K562 (cell line): Measurements from ENCODE around the gene B3GLCT. TPM values are rescaled to one million over a fixed set of nuclear protein-coding genes. Genes with fewer than 3 reads are reported as not detected.

ENCODE experiments used
- ATAC-seq: fragments of 200-7000 bp; cut with Tn5 transposase; 3 replicates; pipeline ENCODE4 v1.9.1; 2020; ENCODE audit warnings: moderate library complexity
- BruUV-seq: library from RNA; stranded (reverse); fragments of 400-500 nt; replicated peaks from 2 replicates; lab custom pipeline; 2021; lab: Mats Ljungman, UMichigan
- CTCF ChIA-PET: fragments of 300-600 bp; formaldehyde crosslinking; extraction: SDS; loops from one replicate; lab custom pipeline; 2021; ENCODE audit warnings: low intra/inter-chr PET ratio; lab: Yijun Ruan, JAX
- POLR2A ChIA-PET: fragments of 300-600, 350-650 bp; sonication (Branson Sonifier 250); formaldehyde crosslinking; extraction: SDS; loops from one replicate; lab custom pipeline; 2021; ENCODE audit warnings: antibody characterized with exemption, inconsistent platforms; lab: Yijun Ruan, JAX
- DNase-seq, 4 experiments: peaks; one replicate each; pipeline versions ENCODE4 v3.0.0 to v3.0.0-alpha.2; 2011 to 2018; ENCODE audit warnings: low spot score in 3 of 4, mixed read lengths in 3 of 4; ENCODE audit errors: extremely low read depth in 1 of 4
- FAIRE-seq: peaks from 2 replicates; lab custom pipeline; 2011; peaks lifted over from hg19 to GRCh38; lab: Jason Lieb, UNC
- H2AFZ ChIP-seq: 2 replicates; pipeline ENCODE4 v1.6.0; 2011; ENCODE audit warnings: low read depth, low read length, control low read depth, inconsistent platforms
- H3K27ac ChIP-seq: fragments of 200-600 bp; 3 replicates; pipeline ENCODE4 v1.8.0; 2011; ENCODE audit warnings: low read depth, mild to moderate bottlenecking, control low read depth, inconsistent platforms, low read length, moderate library complexity, mixed read lengths; ENCODE audit errors: extremely low read depth
- H3K27me3 ChIP-seq, 2 experiments: fragments of 300-600 bp in 1 of 2; 2 replicates in 1 of 2; 3 replicates in 1 of 2; pipeline versions ENCODE4 v1.6.0 to v1.8.0; 2011; ENCODE audit warnings: inconsistent platforms in 2 of 2, low read length in 2 of 2, mild to moderate bottlenecking in 1 of 2, mixed read lengths in 1 of 2, moderate library complexity in 1 of 2; ENCODE audit not compliant: control insufficient read depth in 2 of 2, insufficient read depth in 2 of 2
- H3K36me3 ChIP-seq: fragments of 300-600 bp; 3 replicates; pipeline ENCODE4 v1.8.0; 2011; ENCODE audit warnings: mild to moderate bottlenecking, low read length, inconsistent platforms; ENCODE audit not compliant: control insufficient read depth, insufficient read depth
- H3K4me1 ChIP-seq, 2 experiments: fragments of 200-600 bp in 1 of 2; replicated peaks in 1 of 2; 2 replicates in 1 of 2; 3 replicates in 1 of 2; pipeline versions ENCODE4 v1.5.1 to v1.8.0; 2011; ENCODE audit warnings: inconsistent platforms in 2 of 2, low read length in 2 of 2, mild to moderate bottlenecking in 1 of 2, mixed read lengths in 1 of 2, moderate library complexity in 1 of 2; ENCODE audit not compliant: control insufficient read depth in 2 of 2, insufficient read depth in 2 of 2
- H3K4me2 ChIP-seq: 2 replicates; pipeline ENCODE4 v1.6.1; 2011; ENCODE audit warnings: low read length, control low read depth, inconsistent platforms, mixed read lengths; ENCODE audit not compliant: insufficient read depth
- H3K4me3 ChIP-seq: fragments of 200-600 bp; sonication (generic), shearing (Covaris generic); 2 replicates; pipeline ENCODE4 v1.5.1; 2016; ENCODE audit warnings: control low read depth, inconsistent platforms
- H3K79me2 ChIP-seq: fragments of 200-600 bp; 3 replicates; pipeline ENCODE4 v1.8.0; 2011; ENCODE audit warnings: low read length, inconsistent platforms; ENCODE audit not compliant: control insufficient read depth, insufficient read depth
- H3K9ac ChIP-seq, 2 experiments: 2 replicates each; pipeline versions ENCODE4 v1.6.0 to v1.6.1; 2011; ENCODE audit warnings: low read depth in 2 of 2, low read length in 2 of 2, control low read depth in 1 of 2, inconsistent platforms in 1 of 2, mild to moderate bottlenecking in 1 of 2, mixed read lengths in 1 of 2; ENCODE audit not compliant: insufficient read depth in 1 of 2
- H3K9me1 ChIP-seq: one replicate; pipeline ENCODE4 v1.6.0; 2011; ENCODE audit warnings: inconsistent platforms, mild to moderate bottlenecking, low read length, moderate library complexity; ENCODE audit not compliant: control insufficient read depth, insufficient read depth
- H3K9me3 ChIP-seq: replicated peaks from 2 replicates; pipeline ENCODE4 v1.5.1; 2011; ENCODE audit warnings: low read depth, low read length, inconsistent platforms; ENCODE audit not compliant: control insufficient read depth, insufficient read depth
- H4K20me1 ChIP-seq: replicated peaks from 2 replicates; pipeline ENCODE4 v1.6.1; 2011; ENCODE audit warnings: low read length, inconsistent platforms, mixed read lengths; ENCODE audit not compliant: control insufficient read depth, insufficient read depth
- FOXA1 ChIP-seq: fragments of 450-650 bp; IDR thresholded peaks from 2 replicates; pipeline ENCODE4 v1.6.1; 2016; ENCODE audit warnings: mild to moderate bottlenecking, borderline replicate concordance
- HOMEZ ChIP-seq: fragments of 250-450 bp; sonication (Bioruptor Pico); IDR thresholded peaks from 2 replicates; pipeline ENCODE4 v1.4.0; 2020; ENCODE audit warnings: mild to moderate bottlenecking, moderate library complexity
- KDM5B ChIP-seq: fragments of 200-600 bp; sonication (generic); IDR thresholded peaks from 2 replicates; pipeline ENCODE4 v1.6.1; 2012; ENCODE audit warnings: low read depth, mild to moderate bottlenecking, moderate library complexity, low read length, control low read depth, inconsistent platforms; ENCODE audit not compliant: insufficient replicate concordance
- MNT ChIP-seq, 2 experiments: fragments of 450-650 bp; conservative IDR thresholded peaks; 2 replicates each; pipeline ENCODE4 v1.6.1; 2017; ENCODE audit warnings: mild to moderate bottlenecking in 2 of 2, moderate library complexity in 2 of 2
- NFATC3 ChIP-seq: fragments of 450-650 bp; IDR thresholded peaks from 2 replicates; pipeline ENCODE4 v1.6.1; 2017; ENCODE audit warnings: mild to moderate bottlenecking
- RAD51 ChIP-seq: fragments of 450-650 bp; IDR thresholded peaks from 2 replicates; pipeline ENCODE4 v1.7.1; 2016; ENCODE audit warnings: low read depth, mild to moderate bottlenecking, borderline replicate concordance
- SAFB ChIP-seq: fragments of 200-400 bp; formaldehyde crosslinking; IDR thresholded peaks from 2 replicates; pipeline ENCODE4 v1.6.1; 2017; ENCODE audit warnings: low read depth, low read length, borderline replicate concordance
- WGBS: fragments of 100-300 bp; shearing (Covaris generic); methylation state at CpG from one replicate; pipeline ENCODE4 v1.1.6; 2016; ENCODE audit warnings: low coverage, mixed read lengths; ENCODE audit not compliant: insufficient coverage; ENCODE audit errors: missing lambda C conversion rate; 5-methylcytosine and 5-hydroxymethylcytosine counted together
- in situ Hi-C: fragments of 300-500 bp; cut with MboI; formaldehyde crosslinking; loops from 4 replicates; pipeline ENCODE4 v1.15.0; 2018; ENCODE audit warnings: inconsistent platforms, mixed read lengths
- intact Hi-C: fragments of 100-400 bp; cut with micrococcal nuclease; formaldehyde crosslinking; loops from 2 replicates; pipeline ENCODE4 v1.14.2; 2022
- polyA plus RNA-seq, 8 experiments: library from polyadenylated mRNA; depleted of rRNA in 4 of 8; stranded (reverse) in 5 of 8; unstranded in 3 of 8; fragments of >200 nt; fragmentation: Nextera tagmentation in 2 of 8; fragmentation: Illumina TruSeq in 1 of 8; extraction: Ambion mirVana in 2 of 8; extraction: Trizol in 1 of 8; gene quantifications; 2 replicates each; pipeline versions ENCODE4 v1.2.1 to v1.2.3, GENCODE V29; 2011 to 2014; ENCODE audit warnings: inconsistent platforms in 1 of 8, missing spikeins in 1 of 8
- total RNA-seq, 7 experiments: library from RNA; depleted of rRNA in 6 of 7; stranded (reverse); fragments of >200 nt in 6 of 7; fragmentation: Illumina TruSeq in 2 of 7; extraction: Trizol in 2 of 7; gene quantifications; 2 replicates each; pipeline versions ENCODE4 v1.2.1 to v1.2.3, GENCODE V29; 2011 to 2021; ENCODE audit warnings: low replicate concordance in 1 of 7
- TF ChIP-seq, protein P1 (sequence below): fragments of 450-650 bp; formaldehyde crosslinking; IDR thresholded peaks from 2 replicates; pipeline ENCODE4 v1.4.0; 2022; ENCODE audit warnings: mild to moderate bottlenecking, moderate library complexity
- TF ChIP-seq, protein P2 (sequence below): IDR thresholded peaks from 3 replicates; pipeline ENCODE4 v1.6.1; 2011; ENCODE audit warnings: borderline replicate concordance, mild to moderate bottlenecking; ENCODE audit not compliant: insufficient read length, insufficient read depth

The B3GLCT gene
- total and polyA plus RNA-seq, 9 of the 15 experiments (the other 6 are each of a cell fraction or from before 2014, with no cell fraction given) = 1.1 to 5.1 (median 2.9) TPM

DNA sequence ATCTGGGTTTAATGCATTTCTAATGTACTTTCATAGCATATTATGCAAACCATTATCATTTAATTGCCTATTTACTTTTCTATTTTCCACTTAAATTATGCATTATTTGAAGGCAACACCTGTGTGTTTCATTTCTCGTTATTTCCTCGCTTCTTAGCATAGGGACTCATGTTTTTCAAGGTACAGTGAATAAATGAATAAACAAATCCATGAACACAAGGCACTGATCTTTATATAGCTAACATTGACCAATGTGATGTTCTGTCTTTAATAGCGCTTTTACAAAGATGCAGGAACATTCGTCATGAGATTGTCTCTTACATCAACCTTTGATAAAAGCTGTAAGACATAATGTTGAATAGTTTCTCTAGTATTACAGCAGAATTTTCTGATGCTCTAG lies 121.2 kb downstream of the B3GLCT start (continued):
- no peak for TF ChIP-seq HOMEZ (CRISPR knock-in tag)

DNA sequence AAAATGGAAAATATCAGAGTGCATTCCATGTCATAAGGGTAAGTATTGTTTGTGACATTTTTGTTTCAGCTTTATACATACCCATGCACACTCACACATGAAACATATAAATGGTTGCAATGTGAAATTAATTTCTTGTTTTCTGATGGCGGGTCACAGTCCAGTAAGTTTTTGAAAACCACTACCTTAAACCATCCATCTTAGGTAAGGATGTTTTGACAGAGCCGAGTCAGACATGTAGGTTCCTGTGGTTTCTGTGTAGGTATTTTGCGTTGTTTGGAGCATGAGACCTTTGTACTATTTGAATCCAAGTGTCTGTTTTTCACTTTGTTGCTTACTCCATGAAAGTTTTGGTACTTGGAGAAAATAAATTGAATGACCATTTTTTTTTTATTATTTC lies 121.7 kb downstream of the B3GLCT start:
- no peak overlapping the region for H2AFZ ChIP-seq
- FAIRE-seq (no peak), ATAC-seq (no peak), DNase-seq (no peak)
- ChIA-PET POLR2A (no interaction called here), CTCF (no interaction called here)
- in situ Hi-C loops = no loop called here
- no peaks in the 10 kb centered on the region for H3K9me3 ChIP-seq
- no TSS peak for BruUV-seq
- no peaks in the 10 kb centered on the region for H3K27me3 ChIP-seq
- no peaks in the 10 kb centered on the region for H3K9me1 ChIP-seq
- intact Hi-C loops = no loop called here
- H4K20me1 ChIP-seq = no peaks in the 10 kb centered on the region
- 18% methylated on average over 3 of the region's 3 CpGs for WGBS
- no peak overlapping the region for H3K9ac ChIP-seq
- no peak for TF ChIP-seq SAFB
- TF ChIP-seq MNT (conservative IDR thresholded peaks at IDR 0.05) = no peak
- TF ChIP-seq, protein P1, sequence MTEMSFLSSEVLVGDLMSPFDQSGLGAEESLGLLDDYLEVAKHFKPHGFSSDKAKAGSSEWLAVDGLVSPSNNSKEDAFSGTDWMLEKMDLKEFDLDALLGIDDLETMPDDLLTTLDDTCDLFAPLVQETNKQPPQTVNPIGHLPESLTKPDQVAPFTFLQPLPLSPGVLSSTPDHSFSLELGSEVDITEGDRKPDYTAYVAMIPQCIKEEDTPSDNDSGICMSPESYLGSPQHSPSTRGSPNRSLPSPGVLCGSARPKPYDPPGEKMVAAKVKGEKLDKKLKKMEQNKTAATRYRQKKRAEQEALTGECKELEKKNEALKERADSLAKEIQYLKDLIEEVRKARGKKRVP (CRISPR knock-in tag) = no peak
- TF ChIP-seq RAD51 = no peak
- TF ChIP-seq NFATC3 = no peak
- TF ChIP-seq FOXA1 = no peak
- TF ChIP-seq, protein P2, sequence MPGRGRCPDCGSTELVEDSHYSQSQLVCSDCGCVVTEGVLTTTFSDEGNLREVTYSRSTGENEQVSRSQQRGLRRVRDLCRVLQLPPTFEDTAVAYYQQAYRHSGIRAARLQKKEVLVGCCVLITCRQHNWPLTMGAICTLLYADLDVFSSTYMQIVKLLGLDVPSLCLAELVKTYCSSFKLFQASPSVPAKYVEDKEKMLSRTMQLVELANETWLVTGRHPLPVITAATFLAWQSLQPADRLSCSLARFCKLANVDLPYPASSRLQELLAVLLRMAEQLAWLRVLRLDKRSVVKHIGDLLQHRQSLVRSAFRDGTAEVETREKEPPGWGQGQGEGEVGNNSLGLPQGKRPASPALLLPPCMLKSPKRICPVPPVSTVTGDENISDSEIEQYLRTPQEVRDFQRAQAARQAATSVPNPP = no peak
- TF ChIP-seq KDM5B = no peak
- H3K4me3 ChIP-seq = no peak overlapping the region
- H3K27ac ChIP-seq = no peak overlapping the region
- no peaks in the 10 kb centered on the region for H3K4me1 ChIP-seq
- H3K36me3 ChIP-seq = no peaks in the 10 kb centered on the region
- no peak overlapping the region for H3K4me2 ChIP-seq
- no peaks in the 10 kb centered on the region for H3K79me2 ChIP-seq
